ENCODE data around the gene NTHL1.
A peak's percentile ranks its signal among the peaks of the same experiment; 100 is the strongest.

DNA sequence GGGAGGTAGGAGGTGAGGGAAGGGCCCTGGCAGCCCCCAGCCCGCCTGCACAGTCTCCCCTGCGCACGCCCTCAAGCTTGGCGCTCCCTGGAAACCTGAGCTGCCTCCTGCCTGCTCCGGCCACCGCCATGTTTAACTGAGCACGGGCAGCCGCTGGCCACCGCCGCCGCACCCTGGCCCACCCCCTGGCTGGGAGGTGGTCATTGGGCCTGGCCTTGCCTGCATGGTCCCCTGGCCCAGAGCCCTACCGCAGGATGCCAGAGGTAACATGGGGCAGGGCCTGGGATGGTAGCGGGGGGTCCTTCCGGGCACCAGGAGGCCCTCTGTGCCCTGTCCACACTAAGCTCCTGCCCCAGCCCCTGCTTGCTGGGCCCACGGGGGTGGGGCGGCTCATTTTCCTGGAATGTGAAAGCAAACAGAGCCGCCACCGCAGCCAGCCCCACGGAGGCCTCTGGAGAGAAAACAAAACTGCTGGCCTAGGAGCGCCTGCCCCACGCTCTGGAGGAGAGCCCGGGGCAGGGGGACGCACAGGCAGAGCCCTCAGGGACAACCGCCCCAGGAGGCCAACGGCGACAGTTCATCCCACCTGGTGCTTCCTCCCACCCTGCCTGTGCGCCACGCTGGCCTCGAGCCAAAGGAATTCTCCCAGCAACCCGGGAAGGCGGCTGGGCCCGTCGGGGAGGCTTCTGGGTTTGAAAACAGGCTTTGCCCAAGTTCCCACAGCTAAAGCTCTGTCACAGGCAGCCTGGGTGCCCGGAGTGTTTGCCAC lies 12.0 kb downstream of the NTHL1 start:
- TF ChIP-seq, protein P1, sequence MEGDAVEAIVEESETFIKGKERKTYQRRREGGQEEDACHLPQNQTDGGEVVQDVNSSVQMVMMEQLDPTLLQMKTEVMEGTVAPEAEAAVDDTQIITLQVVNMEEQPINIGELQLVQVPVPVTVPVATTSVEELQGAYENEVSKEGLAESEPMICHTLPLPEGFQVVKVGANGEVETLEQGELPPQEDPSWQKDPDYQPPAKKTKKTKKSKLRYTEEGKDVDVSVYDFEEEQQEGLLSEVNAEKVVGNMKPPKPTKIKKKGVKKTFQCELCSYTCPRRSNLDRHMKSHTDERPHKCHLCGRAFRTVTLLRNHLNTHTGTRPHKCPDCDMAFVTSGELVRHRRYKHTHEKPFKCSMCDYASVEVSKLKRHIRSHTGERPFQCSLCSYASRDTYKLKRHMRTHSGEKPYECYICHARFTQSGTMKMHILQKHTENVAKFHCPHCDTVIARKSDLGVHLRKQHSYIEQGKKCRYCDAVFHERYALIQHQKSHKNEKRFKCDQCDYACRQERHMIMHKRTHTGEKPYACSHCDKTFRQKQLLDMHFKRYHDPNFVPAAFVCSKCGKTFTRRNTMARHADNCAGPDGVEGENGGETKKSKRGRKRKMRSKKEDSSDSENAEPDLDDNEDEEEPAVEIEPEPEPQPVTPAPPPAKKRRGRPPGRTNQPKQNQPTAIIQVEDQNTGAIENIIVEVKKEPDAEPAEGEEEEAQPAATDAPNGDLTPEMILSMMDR (IDR thresholded peaks at IDR 0.05): no peak
- peak in 1 of 2 donors; percentile 71 for TF ChIP-seq POLR2AphosphoS5 (IDR thresholded peaks at IDR 0.05; ENCODE audit: insufficient read depth in 1 of 2, low read depth in 1 of 2)

Data from vagina (tissue), 2 donors.